Tibial artery (tissue), 4 donors: ENCODE measurements around the gene ANKRD22.
A peak's percentile ranks its signal among the peaks of the same experiment; 100 is the strongest.

ENCODE experiments used
- DNase-seq, 2 donors: peaks; one replicate each; pipeline ENCODE4 v3.0.0-alpha.2; 2019
- H3K27ac ChIP-seq, 2 donors: fragments of 200-600 bp; sonication (generic) in 1 of 2; 1 replicate in 1 of 2; 2 replicates in 1 of 2; pipeline ENCODE4 v1.5.1; 2018 to 2019; ENCODE audit warnings: mild to moderate bottlenecking in 1 of 2
- H3K27me3 ChIP-seq, 2 donors: fragments of 200-600 bp; sonication (generic) in 1 of 2; one replicate each; pipeline versions ENCODE4 v1.5.1 to v1.6.0; 2016 to 2019
- H3K36me3 ChIP-seq, 3 donors: fragments of 200-600 bp; sonication (generic) in 2 of 3; one replicate each; pipeline ENCODE4 v1.5.1; 2016 to 2019; ENCODE audit warnings: mild to moderate bottlenecking in 2 of 3
- H3K4me1 ChIP-seq, 4 donors: fragments of 200-600 bp; sonication (generic) in 2 of 4; 1 replicate in 3 of 4; 2 replicates in 1 of 4; pipeline ENCODE4 v1.5.1; 2016 to 2019
- H3K4me3 ChIP-seq, 2 donors: fragments of 200-600 bp; sonication (generic) in 1 of 2; 1 replicate in 1 of 2; 2 replicates in 1 of 2; pipeline ENCODE4 v1.5.1; 2018 to 2019; ENCODE audit warnings: mild to moderate bottlenecking in 2 of 2
- H3K9me3 ChIP-seq, 3 donors: fragments of 200-600 bp; sonication (generic) in 1 of 3; one replicate each; pipeline ENCODE4 v1.5.1; 2016 to 2019
- intact Hi-C: fragments of 100-400 bp; cut with DNase I; formaldehyde crosslinking; loops from one replicate; pipeline ENCODE4 v1.15.0; 2023; ENCODE audit warnings: low total_unique reads
- TF ChIP-seq, protein P1 (sequence below), 2 experiments: fragments of 200-600 bp in 1 of 2; fragments of 450-650 bp in 1 of 2; IDR thresholded peaks; one replicate each; pipeline ENCODE4 v1.5.1; 2017 to 2019; ENCODE audit warnings: antibody characterized with exemption in 2 of 2, mild to moderate bottlenecking in 1 of 2, moderate library complexity in 1 of 2

ANKRD22 gene

DNA sequence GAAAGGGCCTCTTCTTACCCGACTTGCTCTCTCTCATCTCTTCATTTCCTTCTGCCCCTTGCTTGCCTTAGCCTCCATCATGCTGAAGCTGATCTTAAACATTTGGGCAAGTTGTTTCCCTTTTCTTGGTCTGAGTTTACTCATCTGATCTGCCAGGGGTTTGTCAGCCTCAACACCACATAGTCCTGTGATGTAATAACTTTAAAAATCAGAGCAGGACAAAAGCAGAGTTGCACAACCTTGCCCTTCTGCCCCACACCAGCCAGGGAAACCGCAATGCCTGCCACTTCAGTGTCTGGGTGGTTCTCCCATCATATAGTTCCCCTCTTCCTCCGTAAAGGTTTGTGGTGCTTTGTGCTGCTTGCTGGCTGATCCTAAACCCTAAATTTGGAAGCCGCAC is 59.0 kb downstream of the ANKRD22 start:
- H3K9me3 ChIP-seq: no peaks in the 10 kb centered on the region
- TF ChIP-seq, protein P1, sequence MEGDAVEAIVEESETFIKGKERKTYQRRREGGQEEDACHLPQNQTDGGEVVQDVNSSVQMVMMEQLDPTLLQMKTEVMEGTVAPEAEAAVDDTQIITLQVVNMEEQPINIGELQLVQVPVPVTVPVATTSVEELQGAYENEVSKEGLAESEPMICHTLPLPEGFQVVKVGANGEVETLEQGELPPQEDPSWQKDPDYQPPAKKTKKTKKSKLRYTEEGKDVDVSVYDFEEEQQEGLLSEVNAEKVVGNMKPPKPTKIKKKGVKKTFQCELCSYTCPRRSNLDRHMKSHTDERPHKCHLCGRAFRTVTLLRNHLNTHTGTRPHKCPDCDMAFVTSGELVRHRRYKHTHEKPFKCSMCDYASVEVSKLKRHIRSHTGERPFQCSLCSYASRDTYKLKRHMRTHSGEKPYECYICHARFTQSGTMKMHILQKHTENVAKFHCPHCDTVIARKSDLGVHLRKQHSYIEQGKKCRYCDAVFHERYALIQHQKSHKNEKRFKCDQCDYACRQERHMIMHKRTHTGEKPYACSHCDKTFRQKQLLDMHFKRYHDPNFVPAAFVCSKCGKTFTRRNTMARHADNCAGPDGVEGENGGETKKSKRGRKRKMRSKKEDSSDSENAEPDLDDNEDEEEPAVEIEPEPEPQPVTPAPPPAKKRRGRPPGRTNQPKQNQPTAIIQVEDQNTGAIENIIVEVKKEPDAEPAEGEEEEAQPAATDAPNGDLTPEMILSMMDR (IDR thresholded peaks at IDR 0.05): no peak
- peak; percentile 36 to 67 for DNase-seq
- intact Hi-C loops: no loop called here
- H3K4me3 ChIP-seq: no peak overlapping the region
- H3K4me1 ChIP-seq: no peaks in the 10 kb centered on the region
- H3K27me3 ChIP-seq: no peaks in the 10 kb centered on the region
- H3K36me3 ChIP-seq: no peaks in the 10 kb centered on the region
- no peak overlapping the region for H3K27ac ChIP-seq

DNA sequence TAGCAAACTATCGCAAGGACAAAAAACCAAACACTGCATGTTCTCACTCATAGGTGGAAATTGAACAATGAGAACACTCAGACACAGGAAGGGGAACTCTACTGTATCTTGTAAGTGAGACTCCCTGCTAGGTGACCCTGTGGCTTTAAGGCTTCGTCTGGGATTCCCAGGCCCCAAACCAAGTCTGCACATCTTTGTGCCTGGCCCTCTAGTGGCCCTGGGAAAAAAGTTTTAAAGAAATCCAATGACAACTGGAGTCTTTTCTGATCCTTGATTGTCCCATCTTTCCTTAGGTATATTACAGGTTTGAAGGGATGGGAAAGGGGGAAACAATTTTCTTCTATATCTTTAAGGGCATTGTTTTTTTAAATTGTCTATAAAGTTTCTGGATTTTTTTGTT is 59.7 kb downstream of the ANKRD22 start:
- TF ChIP-seq, protein P1 (IDR thresholded peaks at IDR 0.05): peak; percentile 6 to 11
- intact Hi-C loops: no loop called here
- Histone ChIP-seq H3K27ac (no peak overlapping the region), H3K4me3 (no peak overlapping the region), H3K9me3 (no peaks in the 10 kb centered on the region), H3K27me3 (no peaks in the 10 kb centered on the region), H3K4me1 (no peaks in the 10 kb centered on the region), H3K36me3 (no peaks in the 10 kb centered on the region)
- DNase-seq: no peak

DNA sequence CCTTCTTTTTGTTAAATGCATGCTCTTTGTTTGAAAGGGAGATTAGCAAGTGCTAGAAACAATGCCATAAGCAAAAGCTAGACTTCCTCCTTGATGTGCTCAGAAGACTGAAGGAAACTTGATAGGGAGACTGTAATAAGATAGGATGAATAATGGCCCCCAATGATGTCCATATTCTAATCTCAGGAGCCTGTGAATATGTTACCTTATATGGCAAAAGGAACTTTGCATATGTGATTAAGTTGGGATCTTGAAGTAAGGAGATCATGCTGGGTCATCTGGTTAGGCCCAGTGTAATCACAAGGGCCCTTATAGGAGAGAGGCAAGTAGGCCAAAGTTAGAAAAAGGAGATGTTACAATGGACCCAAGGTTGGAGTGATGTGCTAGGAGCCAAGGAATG is 62.7 kb downstream of the ANKRD22 start:
- DNase-seq: no peak
- Histone ChIP-seq H3K27me3 (no peaks in the 10 kb centered on the region), H3K4me3 (no peak overlapping the region), H3K4me1 (no peaks in the 10 kb centered on the region), H3K36me3 (no peaks in the 10 kb centered on the region), H3K27ac (no peak overlapping the region), H3K9me3 (no peaks in the 10 kb centered on the region)
- intact Hi-C loops: no loop called here
- TF ChIP-seq, protein P1 (IDR thresholded peaks at IDR 0.05): no peak

DNA sequence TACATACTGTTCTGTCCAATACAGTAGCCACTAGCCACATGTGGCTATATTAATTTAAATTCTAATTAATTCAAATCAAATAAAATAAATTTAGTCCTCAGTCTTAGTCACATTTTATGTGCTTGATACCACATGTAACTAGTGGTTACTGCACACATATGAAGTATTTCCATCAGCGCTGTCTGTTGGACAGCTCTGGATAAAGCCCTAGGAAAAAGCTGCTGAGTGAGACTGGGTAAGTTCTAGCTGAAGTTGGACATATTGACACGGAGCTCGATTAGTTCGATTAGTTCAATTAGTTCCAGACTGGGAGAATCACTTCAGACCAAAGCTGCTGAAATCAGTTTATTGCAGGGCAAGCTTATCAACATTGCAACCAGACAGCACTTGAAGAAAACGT is 64.2 kb downstream of the ANKRD22 start:
- Histone ChIP-seq H3K4me3 (no peak overlapping the region), H3K36me3 (no peaks in the 10 kb centered on the region), H3K27me3 (no peaks in the 10 kb centered on the region), H3K9me3 (no peaks in the 10 kb centered on the region), H3K27ac (no peak overlapping the region), H3K4me1 (no peaks in the 10 kb centered on the region)
- TF ChIP-seq, protein P1 (IDR thresholded peaks at IDR 0.05): no peak
- intact Hi-C loops: no loop called here
- no peak for DNase-seq

DNA sequence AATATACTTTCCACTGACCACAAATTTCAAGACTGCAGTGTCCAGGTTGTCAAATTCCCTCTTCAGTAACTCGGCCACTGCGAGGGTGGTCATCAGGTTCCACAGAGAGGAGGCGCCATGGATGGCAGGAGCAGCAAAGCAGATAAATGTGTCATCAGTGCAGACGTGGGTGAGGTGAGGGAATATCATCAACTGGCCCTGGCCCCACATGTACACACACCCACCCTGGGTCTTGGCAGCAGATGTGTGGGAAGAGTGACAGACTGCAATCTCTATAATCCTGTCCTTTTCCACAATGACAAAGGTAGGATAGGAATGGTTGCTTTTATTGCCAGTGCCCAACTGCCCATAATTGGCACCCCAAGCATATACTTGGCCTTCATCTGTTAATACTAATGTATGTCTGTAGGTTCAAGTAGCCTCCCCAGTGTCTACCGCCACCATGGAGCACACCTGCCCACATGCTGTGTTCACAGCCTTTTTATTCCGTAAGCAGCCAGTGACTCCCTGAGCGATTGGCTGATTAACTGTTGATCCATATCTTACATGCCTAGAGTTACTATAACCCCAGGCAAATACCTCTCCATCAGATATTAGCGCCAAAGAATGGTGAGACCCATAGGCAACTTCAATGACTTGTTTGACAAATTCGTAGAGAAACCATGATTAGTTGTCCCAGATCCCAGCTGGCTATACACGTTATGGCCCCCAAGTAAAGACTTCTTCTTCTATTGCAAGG is 65.4 kb downstream of the ANKRD22 start:
- H3K9me3 ChIP-seq: no peaks in the 10 kb centered on the region
- H3K27me3 ChIP-seq: no peaks in the 10 kb centered on the region
- intact Hi-C loops: no loop called here
- DNase-seq: no peak
- TF ChIP-seq, protein P1 (IDR thresholded peaks at IDR 0.05): no peak
- no peaks in the 10 kb centered on the region for H3K4me1 ChIP-seq
- H3K4me3 ChIP-seq: no peak overlapping the region
- no peak overlapping the region for H3K27ac ChIP-seq
- H3K36me3 ChIP-seq: no peaks in the 10 kb centered on the region

DNA sequence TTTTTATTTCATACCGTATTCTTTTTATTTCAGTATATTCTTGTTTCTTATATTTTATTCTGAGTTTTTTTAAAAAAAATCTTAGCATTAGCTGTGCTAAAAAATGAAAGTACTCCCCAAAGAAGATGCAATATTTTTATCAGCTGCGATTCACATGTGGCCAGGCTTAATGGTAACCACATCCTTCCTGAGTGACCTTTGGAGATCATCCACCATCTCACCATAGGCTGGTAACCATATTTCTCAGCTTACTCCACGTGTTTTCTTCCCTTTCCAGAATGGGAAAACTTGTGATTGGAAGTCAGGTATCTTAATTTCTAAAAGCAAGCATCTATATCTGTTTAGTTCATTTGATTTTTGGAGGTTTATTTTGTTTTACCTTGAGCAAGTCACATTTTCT is 67.9 kb downstream of the ANKRD22 start:
- Histone ChIP-seq H3K4me3 (no peak overlapping the region), H3K9me3 (no peaks in the 10 kb centered on the region), H3K4me1 (no peaks in the 10 kb centered on the region), H3K27ac (no peak overlapping the region), H3K27me3 (no peaks in the 10 kb centered on the region), H3K36me3 (no peaks in the 10 kb centered on the region)
- TF ChIP-seq, protein P1 (IDR thresholded peaks at IDR 0.05): no peak
- DNase-seq: no peak
- intact Hi-C loops: no loop called here
